HG03469 (cell line): ENCODE measurements around the gene ANKRD44.
A peak's percentile ranks its signal among the peaks of the same experiment; 100 is the strongest.

Experiments used
- ATAC-seq: cut with Tn5 transposase; IDR thresholded peaks from one replicate; pipeline ENCODE4 v1.9.1; 2021; ENCODE audit warnings: mild to moderate bottlenecking, moderate library complexity, moderate number of reproducible peaks; ENCODE audit not compliant: unreplicated experiment

The ANKRD44 gene

DNA sequence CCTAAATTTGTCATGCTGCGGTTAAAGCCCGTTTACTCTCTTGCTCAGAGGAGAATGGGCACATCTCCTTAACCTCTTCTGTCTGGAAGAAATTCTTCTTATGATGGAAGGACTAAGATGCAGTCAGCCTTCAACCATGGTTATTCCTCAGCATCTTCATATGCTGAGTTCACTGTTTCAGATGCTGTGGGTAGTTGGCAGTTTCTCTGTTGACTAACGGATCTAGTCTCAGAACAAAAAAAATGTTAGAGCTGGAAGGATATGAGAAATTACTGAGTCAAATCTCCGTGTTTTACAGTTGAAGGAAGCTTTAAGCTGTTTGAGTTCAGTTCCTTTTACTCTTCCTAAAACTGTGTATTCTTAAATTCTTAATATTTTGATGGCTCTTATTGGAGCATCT is 340.5 kb downstream of the ANKRD44 start:
- no peak for ATAC-seq

DNA sequence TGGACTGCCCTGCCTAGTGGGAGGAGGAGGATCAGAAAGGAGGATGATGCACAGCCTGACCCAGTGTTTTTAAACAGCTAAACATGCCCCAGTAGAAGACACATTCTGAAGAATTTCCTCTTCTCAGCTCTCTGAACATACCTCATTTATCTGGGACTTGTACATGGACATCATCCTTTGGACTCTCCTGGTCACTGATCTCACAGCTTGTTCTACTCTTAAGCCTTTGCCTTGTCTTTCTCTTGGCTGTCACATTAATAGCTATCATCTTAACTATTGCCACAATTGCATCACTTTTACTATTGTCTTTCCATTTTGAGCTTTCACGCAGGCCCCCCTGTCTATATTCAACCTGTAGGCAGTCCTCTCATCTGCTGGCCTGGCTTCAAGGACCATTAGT is 342.1 kb downstream of the ANKRD44 start:
- no peak for ATAC-seq

DNA sequence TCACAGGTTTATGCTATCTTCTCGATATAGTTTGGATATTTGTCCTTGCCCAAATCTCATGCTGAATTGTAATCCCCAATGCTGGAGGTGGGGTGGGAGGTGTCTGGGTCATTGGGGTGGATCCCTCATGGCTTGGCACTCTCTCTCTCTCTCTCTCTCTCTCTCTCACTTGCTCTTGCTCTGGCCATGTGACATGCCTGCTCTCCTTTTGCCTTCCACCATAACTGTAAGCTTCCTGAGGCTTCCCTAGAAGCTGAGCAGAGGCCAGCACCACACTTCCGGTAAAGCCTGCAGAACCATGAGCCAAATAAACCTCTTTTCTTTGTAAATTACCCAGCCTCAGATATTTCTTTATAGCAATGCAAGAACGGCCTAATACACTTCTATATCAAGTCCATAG is 342.8 kb downstream of the ANKRD44 start:
- ATAC-seq = no peak

- ATAC-seq = no peak
Observed at GRCh38 chr2:196967116-196967515, 343.5 kb downstream of the ANKRD44 start.

- no peak for ATAC-seq
Observed at GRCh38 chr2:196966061-196966460, 344.5 kb downstream of the ANKRD44 start.

DNA sequence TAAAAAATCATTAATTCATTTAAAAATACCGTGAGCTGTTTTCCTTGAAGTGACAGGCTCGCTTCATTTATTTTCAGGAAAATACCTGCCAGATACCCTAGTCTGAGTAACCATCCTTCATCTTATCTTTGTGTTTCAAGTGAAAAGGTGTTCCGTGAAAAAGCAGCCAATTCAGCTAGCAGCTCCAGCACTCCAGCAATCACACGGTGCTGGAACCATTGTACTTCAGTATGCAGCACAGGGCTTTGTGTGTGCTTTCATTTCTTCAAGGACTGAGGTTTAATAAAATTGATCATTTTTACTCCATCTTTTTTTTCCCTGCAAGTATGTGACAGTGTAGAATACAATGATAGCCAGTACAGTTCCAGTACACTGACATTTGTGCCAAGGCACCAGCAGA is 344.9 kb downstream of the ANKRD44 start:
- ATAC-seq = no peak

GRCh38 chr2:196963961-196964360 is 346.6 kb downstream of the ANKRD44 start:
- ATAC-seq = no peak

DNA sequence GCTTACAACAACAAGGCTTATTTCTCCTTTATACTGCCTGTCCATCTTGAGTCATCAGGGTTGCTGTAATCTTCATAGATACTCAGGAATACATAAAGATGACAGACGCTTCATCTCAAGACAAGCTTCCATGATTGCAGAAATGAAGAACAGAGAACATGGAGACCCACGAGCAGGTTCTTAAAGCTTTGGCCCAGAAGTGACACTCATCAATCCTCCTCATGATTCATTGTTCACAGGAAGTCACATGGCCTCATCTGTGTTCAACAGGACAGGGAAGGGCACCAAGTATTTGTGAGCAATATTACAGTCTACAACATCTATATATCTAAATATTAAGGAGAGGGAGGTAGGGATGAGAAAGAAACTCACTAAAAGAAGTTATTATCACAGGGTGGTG is 347.5 kb downstream of the ANKRD44 start:
- no peak for ATAC-seq

- no peak for ATAC-seq
Observed at GRCh38 chr2:196962325-196962724, 348.3 kb downstream of the ANKRD44 start.

- peak; percentile 94 for ATAC-seq
Observed at GRCh38 chr2:196961889-196962288, 348.7 kb downstream of the ANKRD44 start.

DNA sequence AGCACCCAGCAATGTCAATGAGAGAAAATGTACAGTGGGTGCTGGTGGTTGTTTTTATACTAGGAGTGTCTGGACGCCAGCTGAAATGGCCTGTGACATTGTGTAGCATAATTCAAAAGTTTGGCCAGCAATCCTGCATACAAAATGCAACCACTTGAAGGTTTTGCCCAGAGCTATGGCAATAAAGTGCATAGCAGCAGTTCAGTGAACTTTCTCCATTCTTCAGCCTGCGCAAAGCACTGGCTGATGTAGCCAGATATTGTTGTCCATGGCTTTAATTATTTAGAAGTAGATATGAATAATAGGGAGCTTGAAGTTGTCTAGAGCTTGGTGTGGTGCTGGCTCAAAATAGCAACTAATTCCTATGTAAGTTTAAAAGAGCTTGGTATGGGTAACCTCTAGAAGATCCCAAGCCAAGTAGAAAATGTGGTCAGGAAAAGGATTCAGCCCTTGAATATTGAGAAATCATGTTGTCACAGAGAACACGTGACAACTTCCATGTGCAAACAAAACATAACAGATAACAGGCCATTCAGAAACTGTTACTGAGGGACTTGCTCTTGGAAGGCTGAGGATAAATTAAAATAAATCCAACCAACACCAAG is 350.7 kb downstream of the ANKRD44 start:
- ATAC-seq = no peak

GRCh38 chr2:196959281-196959680 is 351.3 kb downstream of the ANKRD44 start:
- ATAC-seq = no peak

- no peak for ATAC-seq
Observed at GRCh38 chr2:196957881-196958525, 352.6 kb downstream of the ANKRD44 start.

GRCh38 chr2:196957442-196957841 is 353.1 kb downstream of the ANKRD44 start:
- ATAC-seq = no peak

DNA sequence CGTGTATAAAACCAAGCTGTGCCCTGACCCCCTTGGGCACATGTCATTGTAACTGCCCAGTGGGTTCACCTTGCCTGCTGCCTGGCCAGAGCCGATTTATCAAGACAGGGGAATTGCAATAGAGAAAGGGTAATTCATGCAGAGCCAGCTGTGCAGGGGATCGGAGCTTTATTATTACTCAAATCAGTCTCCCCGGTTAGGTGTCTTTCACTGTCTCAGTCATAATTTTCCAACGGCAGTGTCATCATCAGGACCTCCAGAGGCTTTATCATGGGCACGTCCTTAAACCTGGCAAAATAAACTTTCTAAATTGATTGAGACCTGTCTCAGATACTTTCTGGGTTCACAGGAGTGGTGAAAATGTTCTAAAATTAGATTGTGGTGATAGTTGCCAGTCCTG is 354.5 kb downstream of the ANKRD44 start:
- no peak for ATAC-seq

DNA sequence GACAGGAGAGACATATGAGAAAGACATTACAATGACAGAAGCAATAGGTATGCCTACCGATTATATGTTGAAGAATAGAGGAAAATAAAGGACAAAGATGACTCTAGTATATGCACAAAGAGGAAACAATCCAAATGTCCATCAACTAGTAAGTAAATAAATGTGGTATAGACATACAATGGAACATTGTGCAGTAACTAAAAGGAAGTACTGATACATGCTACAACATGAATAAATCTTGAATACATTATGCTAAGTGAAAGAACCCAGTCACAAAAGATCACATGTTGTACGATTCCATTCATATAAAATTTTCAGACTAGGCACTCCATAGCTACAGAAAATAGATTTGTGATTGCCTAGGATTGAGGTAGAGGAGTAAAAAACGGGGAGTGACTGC is 355.5 kb downstream of the ANKRD44 start:
- no peak for ATAC-seq

DNA sequence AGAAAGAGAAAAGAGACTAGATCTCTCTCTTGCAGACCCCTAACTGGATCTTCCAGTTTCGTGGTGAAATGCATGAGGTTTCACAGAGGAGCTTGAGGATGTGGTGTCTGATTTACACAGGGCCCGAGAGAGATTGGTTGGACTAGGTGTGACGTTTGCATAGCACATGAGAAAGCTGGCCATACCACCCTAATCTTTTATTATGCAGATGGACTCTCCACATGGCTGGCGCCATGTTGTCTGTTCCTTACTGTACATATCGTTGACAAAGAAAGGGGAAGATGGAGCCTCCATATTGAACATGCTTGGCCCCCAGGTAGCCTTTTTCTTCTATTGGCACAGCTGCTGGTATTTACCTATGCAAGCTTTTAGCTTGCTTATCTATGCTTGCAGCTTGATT is 356.6 kb downstream of the ANKRD44 start:
- no peak for ATAC-seq

- no peak for ATAC-seq
Observed at GRCh38 chr2:196952936-196953335, 357.6 kb downstream of the ANKRD44 start.

- no peak for ATAC-seq
Observed at GRCh38 chr2:196951973-196952372, 358.6 kb downstream of the ANKRD44 start.

DNA sequence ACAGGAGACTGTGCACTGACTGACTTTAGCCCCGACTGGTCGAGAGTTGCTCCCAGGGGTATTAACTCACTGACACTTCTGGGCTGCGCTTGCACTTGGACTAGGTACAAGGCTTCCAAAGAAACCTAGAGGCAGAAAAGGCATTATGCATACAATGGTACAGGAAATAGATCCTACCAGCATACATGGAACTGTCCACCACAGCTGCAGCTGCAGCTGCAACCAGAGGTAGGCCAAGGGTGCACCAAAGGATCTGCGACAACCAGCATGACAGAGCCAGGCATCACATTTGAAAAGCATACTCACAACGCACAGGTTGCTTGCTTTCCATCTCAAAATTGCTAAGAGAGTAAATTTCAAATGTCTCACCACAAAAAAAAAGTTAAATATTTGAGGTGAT is 361.5 kb downstream of the ANKRD44 start:
- ATAC-seq = no peak

GRCh38 chr2:196944570-196944969 is 366.0 kb downstream of the ANKRD44 start:
- ATAC-seq = peak; percentile 77

GRCh38 chr2:196941398-196942078 is 369.0 kb downstream of the ANKRD44 start:
- no peak for ATAC-seq
